Activated T-cell treated with anti-CD3 and anti-CD28 coated beads, Interleukin-2, amount 50 U/mL, for 72 hours (primary cell): Measurements from ENCODE around the gene CHD3. TPM values are rescaled to one million over a fixed set of nuclear protein-coding genes. Genes with fewer than 3 reads are reported as not detected.

Source experiments
- ATAC-seq, 2 donors: fragments of 150-1000 bp; cut with Tn5 transposase; replicated peaks in 1 of 2; 2 replicates each; pipeline ENCODE4 v1.10.0; 2021; ENCODE audit warnings: moderate library complexity in 2 of 2, mild to moderate bottlenecking in 1 of 2
- DNase-seq, 2 donors: peaks; one replicate each; pipeline ENCODE4 v3.0.0; 2021 to 2022; ENCODE audit warnings: mixed read lengths in 1 of 2
- H3K27ac Mint-ChIP-seq: one replicate; pipeline ENCODE4 v1.8.0; 2022; ENCODE audit warnings: mild to moderate bottlenecking, moderate library complexity, mixed read lengths
- H3K27me3 Mint-ChIP-seq: one replicate; pipeline ENCODE4 v1.8.0; 2022; ENCODE audit warnings: low read depth, mixed read lengths
- H3K36me3 Mint-ChIP-seq, 2 donors: one replicate each; pipeline ENCODE4 v1.8.0; 2022; ENCODE audit warnings: mixed read lengths in 2 of 2, mild to moderate bottlenecking in 1 of 2; ENCODE audit not compliant: insufficient read depth in 2 of 2
- H3K4me1 Mint-ChIP-seq: one replicate; pipeline ENCODE4 v1.8.0; 2022; ENCODE audit warnings: low read depth, mixed read lengths
- H3K4me3 Mint-ChIP-seq, 2 donors: one replicate each; pipeline ENCODE4 v1.8.0; 2022; ENCODE audit warnings: mild to moderate bottlenecking in 2 of 2, mixed read lengths in 2 of 2, moderate library complexity in 2 of 2
- H3K9me3 Mint-ChIP-seq, 2 donors: one replicate each; pipeline ENCODE4 v1.8.0; 2022; ENCODE audit warnings: mixed read lengths in 2 of 2
- total RNA-seq, 2 donors: library from RNA; stranded (reverse); gene quantifications; one replicate each; pipeline ENCODE4 v1.2.3, GENCODE V29; 2022

The CHD3 gene
- 100 to 1,000 TPM; 133 to 140 TPM for total RNA-seq

DNA sequence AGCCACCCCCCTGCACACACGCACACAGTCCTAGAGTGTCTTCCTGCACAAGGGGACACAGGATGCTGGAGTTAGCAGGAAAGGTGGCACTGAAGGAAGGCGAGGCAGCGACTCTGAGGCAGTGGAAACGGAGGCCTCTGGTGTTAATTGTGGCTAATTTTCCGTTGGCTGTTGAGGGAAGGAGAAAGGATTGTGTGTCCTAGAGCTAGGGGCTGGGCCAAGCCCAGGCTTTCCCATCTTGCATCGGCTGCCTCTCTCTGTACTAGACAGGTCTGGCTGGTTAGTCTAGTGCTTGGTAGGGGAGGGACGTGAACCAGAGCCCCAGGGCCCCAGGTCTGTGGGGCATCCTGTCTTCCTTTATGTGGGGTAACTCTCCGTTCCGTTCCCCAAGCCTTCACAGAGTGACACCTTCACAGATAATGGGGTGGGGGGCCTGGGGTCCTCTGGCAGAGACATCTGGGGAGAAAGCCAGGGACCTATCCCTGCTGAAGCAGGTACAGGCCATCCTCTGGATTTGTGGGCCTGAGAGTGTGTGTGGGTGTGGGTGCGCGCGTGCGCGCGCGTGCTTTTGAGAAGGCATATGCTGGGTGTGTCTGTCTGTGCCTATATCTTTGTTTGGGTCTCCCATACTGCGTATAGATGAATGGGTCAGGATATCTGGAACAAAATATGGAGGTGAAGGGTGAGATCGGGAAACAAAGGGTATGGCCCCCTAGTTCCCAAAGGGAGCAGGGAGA lies at the start of gene CHD3:
TSS of gene CHD3 (plus strand) at position 606 of the 737 bp plus-strand sequence. CDS start 212 bp downstream, outside the sequence.
- DNase-seq, result peak; percentile 61 to 65
- Mint-ChIP-seq H3K36me3 (peaks cover 3 to 13% of the 10 kb centered on the region in 2 donors), H3K27ac (no peak within 1 kb of the TSS), H3K4me1 (no peaks in the 10 kb centered on the region), H3K27me3 (no peaks in the 10 kb centered on the region), H3K9me3 (no peaks in the 10 kb centered on the region), H3K4me3 (no peak within 1 kb of the TSS)
- peak; percentile 22 to 24 for ATAC-seq

- peak in 1 of 2 donors; percentile 36 for DNase-seq
- Mint-ChIP-seq H3K9me3 (no peaks in the 10 kb centered on the region), H3K27ac (peak overlapping the region; percentile 33), H3K4me3 (peak overlapping the region; percentile 85 to 100), H3K36me3 (peaks cover 2% of the 10 kb centered on the region in 2 donors), H3K4me1 (peaks cover 64% of the 10 kb centered on the region), H3K27me3 (no peaks in the 10 kb centered on the region)
- no peak for ATAC-seq
Observed at GRCh38 chr17:7839190-7839875, 49.3 kb upstream of the CHD3 start.

DNA sequence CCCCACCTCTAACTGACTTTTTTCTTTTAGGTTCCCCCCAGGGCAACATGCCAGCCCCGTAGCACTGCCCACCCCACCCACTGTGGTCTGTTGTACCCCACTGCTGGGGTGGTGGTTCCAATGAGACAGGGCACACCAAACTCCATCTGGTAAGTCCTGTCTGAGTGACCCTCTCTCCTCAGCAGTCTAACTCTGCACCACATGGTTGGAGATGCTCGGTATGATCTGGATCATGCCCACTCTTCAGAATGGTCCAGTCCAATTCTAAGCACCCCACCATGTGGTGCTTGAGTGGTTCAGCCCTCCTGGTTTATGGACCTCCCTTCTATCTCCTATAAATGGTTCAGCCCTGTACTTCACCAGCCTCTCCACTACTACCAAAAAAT lies 48.7 kb upstream of the CHD3 start:
- H3K4me1 Mint-ChIP-seq, result peaks cover 64% of the 10 kb centered on the region

GRCh38 chr17:7840441-7840840 lies 48.1 kb upstream of the CHD3 start:
- Mint-ChIP-seq H3K4me3 (peak overlapping the region; percentile 91 to 100), H3K27me3 (no peaks in the 10 kb centered on the region), H3K27ac (peak overlapping the region; percentile 49), H3K4me1 (peaks cover 70% of the 10 kb centered on the region), H3K9me3 (no peaks in the 10 kb centered on the region), H3K36me3 (peaks cover 2% of the 10 kb centered on the region in 2 donors)
- no peak for ATAC-seq
- DNase-seq, result no peak

More for the DNA sequence above, 48.7 kb upstream of the CHD3 start:
- DNase-seq, result peak; percentile 35 to 59
- Mint-ChIP-seq H3K4me3 (peak overlapping the region; percentile 91 to 100), H3K27me3 (no peaks in the 10 kb centered on the region), H3K27ac (no peak overlapping the region), H3K9me3 (no peaks in the 10 kb centered on the region), H3K36me3 (peaks cover 2% of the 10 kb centered on the region in 2 donors)
- no peak for ATAC-seq

GRCh38 chr17:7840875-7841274 lies 47.7 kb upstream of the CHD3 start:
- H3K27me3 Mint-ChIP-seq, result no peaks in the 10 kb centered on the region
- DNase-seq, result no peak
- H3K27ac Mint-ChIP-seq, result peak overlapping the region; percentile 49
- peaks cover 74% of the 10 kb centered on the region for H3K4me1 Mint-ChIP-seq
- H3K4me3 Mint-ChIP-seq, result peak overlapping the region; percentile 91 to 100
- peaks cover 2% of the 10 kb centered on the region in 2 donors for H3K36me3 Mint-ChIP-seq
- ATAC-seq, result no peak
- H3K9me3 Mint-ChIP-seq, result no peaks in the 10 kb centered on the region

- H3K4me3 Mint-ChIP-seq, result peak overlapping the region; percentile 91 to 100
- no peaks in the 10 kb centered on the region for H3K9me3 Mint-ChIP-seq
- H3K4me1 Mint-ChIP-seq, result peaks cover 74% of the 10 kb centered on the region
- peaks cover 2% of the 10 kb centered on the region in 2 donors for H3K36me3 Mint-ChIP-seq
- no peaks in the 10 kb centered on the region for H3K27me3 Mint-ChIP-seq
- H3K27ac Mint-ChIP-seq, result peak overlapping the region; percentile 89
- peak; percentile 54 to 60 for ATAC-seq
- peak; percentile 92 to 93 for DNase-seq
Observed at GRCh38 chr17:7841396-7841914, 47.1 kb upstream of the CHD3 start.

- H3K4me1 Mint-ChIP-seq, result peaks cover 74% of the 10 kb centered on the region
- H3K27ac Mint-ChIP-seq, result peak overlapping the region; percentile 89
- peaks cover 2 to 3% of the 10 kb centered on the region in 2 donors for H3K36me3 Mint-ChIP-seq
- H3K27me3 Mint-ChIP-seq, result no peaks in the 10 kb centered on the region
- peak; percentile 85 to 87 for DNase-seq
- H3K4me3 Mint-ChIP-seq, result peak overlapping the region; percentile 91 to 100
- ATAC-seq, result peak; percentile 20 to 23
- H3K9me3 Mint-ChIP-seq, result no peaks in the 10 kb centered on the region
Observed at GRCh38 chr17:7841915-7842379, 46.6 kb upstream of the CHD3 start.

DNA sequence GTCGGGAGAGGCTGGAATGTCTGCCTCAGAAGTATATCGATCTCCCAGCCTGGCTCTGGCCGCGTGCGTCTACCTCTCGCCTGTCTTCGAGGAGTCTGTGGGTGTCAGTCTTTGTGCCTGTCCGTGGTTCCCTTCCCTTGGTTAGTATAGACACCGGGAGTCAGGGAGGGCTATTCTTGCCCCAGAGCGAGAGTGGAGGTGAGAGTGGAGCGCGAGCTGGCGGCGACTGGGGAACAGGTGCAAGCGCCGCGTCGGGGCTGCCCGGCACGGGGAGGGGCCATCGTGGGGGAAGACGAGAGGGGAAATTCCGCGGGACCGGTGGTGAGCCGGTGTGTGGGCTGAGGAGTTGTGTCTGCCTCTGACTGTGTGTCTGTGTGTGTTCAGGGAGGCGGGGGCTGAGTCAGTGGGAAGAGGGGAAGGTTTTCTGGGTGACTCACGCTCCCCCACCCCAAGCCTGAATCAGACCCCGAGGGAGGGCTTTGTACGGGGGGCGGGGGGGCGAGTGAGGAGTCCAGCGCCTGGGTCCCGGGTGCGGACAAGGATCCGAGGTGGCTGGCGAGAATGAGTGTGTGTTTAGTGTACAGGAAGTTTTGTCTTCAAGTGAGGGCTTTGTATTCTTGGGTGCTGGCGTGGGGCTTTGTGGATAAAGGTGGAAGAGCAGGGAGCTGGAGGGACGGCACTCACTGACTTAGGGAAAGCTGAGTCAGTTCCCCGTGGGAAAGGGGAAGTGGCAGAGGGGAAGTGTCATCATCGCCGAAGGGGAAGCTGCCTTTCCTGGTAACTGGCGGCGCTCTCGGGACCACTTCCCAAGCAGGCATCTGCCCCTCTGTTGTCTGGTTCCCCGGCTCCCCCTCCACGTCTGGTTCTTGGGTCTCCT lies 46.0 kb upstream of the CHD3 start:
- Mint-ChIP-seq H3K27ac (peak overlapping the region; percentile 89), H3K9me3 (no peaks in the 10 kb centered on the region), H3K4me3 (peak overlapping the region; percentile 91 to 100), H3K27me3 (no peaks in the 10 kb centered on the region), H3K36me3 (peaks cover 2 to 7% of the 10 kb centered on the region in 2 donors), H3K4me1 (peaks cover 70% of the 10 kb centered on the region)
- ATAC-seq (peak; percentile 55 to 57), DNase-seq (peak; percentile 96 to 99)

DNA sequence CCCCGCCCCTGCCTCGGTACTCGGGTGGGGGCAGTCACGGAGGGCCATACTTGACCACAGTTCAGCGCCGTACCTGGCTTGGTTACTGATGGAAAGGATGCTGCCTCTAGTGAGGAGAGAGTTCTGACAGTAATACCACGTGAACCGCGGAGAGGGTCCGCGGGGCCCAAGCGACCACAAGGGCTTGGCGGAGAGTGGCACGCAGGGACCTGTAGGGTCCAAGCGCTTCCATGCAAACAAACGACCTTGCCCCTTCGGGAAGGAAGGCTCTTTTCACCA lies 45.4 kb upstream of the CHD3 start:
- peaks cover 2 to 8% of the 10 kb centered on the region in 2 donors for H3K36me3 Mint-ChIP-seq
- no peaks in the 10 kb centered on the region for H3K9me3 Mint-ChIP-seq
- H3K27me3 Mint-ChIP-seq, result no peaks in the 10 kb centered on the region
- peak; percentile 64 to 65 for DNase-seq
- H3K27ac Mint-ChIP-seq, result peak overlapping the region; percentile 89
- peak in 1 of 2 donors; percentile 3 for ATAC-seq
- peak overlapping the region; percentile 91 to 100 for H3K4me3 Mint-ChIP-seq
- H3K4me1 Mint-ChIP-seq, result peaks cover 67% of the 10 kb centered on the region

- peaks cover 2 to 10% of the 10 kb centered on the region in 2 donors for H3K36me3 Mint-ChIP-seq
- H3K9me3 Mint-ChIP-seq, result no peaks in the 10 kb centered on the region
- H3K27ac Mint-ChIP-seq, result peak overlapping the region; percentile 88
- peak overlapping the region; percentile 91 to 100 for H3K4me3 Mint-ChIP-seq
- ATAC-seq, result peak; percentile 17 to 21
- peak; percentile 85 to 88 for DNase-seq
- peaks cover 62% of the 10 kb centered on the region for H3K4me1 Mint-ChIP-seq
- no peaks in the 10 kb centered on the region for H3K27me3 Mint-ChIP-seq
Observed at GRCh38 chr17:7843536-7844291, 44.9 kb upstream of the CHD3 start.

- Mint-ChIP-seq H3K4me3 (peak overlapping the region; percentile 91 to 100), H3K9me3 (no peaks in the 10 kb centered on the region), H3K27me3 (no peaks in the 10 kb centered on the region), H3K4me1 (peaks cover 55% of the 10 kb centered on the region), H3K36me3 (peaks cover 2 to 10% of the 10 kb centered on the region in 2 donors), H3K27ac (peak overlapping the region; percentile 88)
- peak; percentile 49 to 52 for ATAC-seq
- DNase-seq, result peak; percentile 88 to 91
Observed at GRCh38 chr17:7844292-7845154, 44.1 kb upstream of the CHD3 start.
